H1 (cell line): Measurements from ENCODE around the gene TTC21A. TPM values are rescaled to one million over a fixed set of nuclear protein-coding genes. Genes with fewer than 3 reads are reported as not detected.

Source experiments
- CTCF ChIA-PET: fragments of 300-600 bp; sonication (Branson Sonifier 250); formaldehyde crosslinking; loops from one replicate; lab custom pipeline; 2021; ENCODE audit not compliant: partially characterized antibody; lab: Charles Lee
- POLR2A ChIA-PET: fragments of 300-600 bp; sonication (Branson Sonifier 250); formaldehyde crosslinking; loops from one replicate; lab custom pipeline; 2021; ENCODE audit warnings: inconsistent platforms; ENCODE audit not compliant: partially characterized antibody; lab: Charles Lee
- DNase-seq, 2 experiments: peaks; one replicate each; pipeline versions ENCODE4 v3.0.0 to v3.0.0-alpha.2; 2010 to 2022; ENCODE audit warnings: low spot score in 2 of 2, low read depth in 1 of 2, mixed read lengths in 1 of 2
- FAIRE-seq: peaks from 2 replicates; lab custom pipeline; 2011; peaks lifted over from hg19 to GRCh38; lab: Jason Lieb, UNC
- H2AFZ ChIP-seq: 2 replicates; pipeline ENCODE4 v1.8.1; 2012; ENCODE audit warnings: low read length, inconsistent platforms
- H2AK5ac ChIP-seq: 2 replicates; pipeline ENCODE4 v1.6.1; 2013; ENCODE audit warnings: low read depth, low read length
- H2BK120ac ChIP-seq: replicated peaks from 2 replicates; pipeline ENCODE3; 2013; ENCODE audit warnings: low read depth, low read length, inconsistent platforms
- H2BK12ac ChIP-seq: 2 replicates; pipeline ENCODE4 v1.6.1; 2013; ENCODE audit warnings: low read depth, low read length
- H2BK15ac ChIP-seq: 2 replicates; pipeline ENCODE4 v1.6.1; 2013; ENCODE audit warnings: low read length
- H2BK20ac ChIP-seq: 2 replicates; pipeline ENCODE4 v1.6.1; 2013; ENCODE audit warnings: low read length
- H2BK5ac ChIP-seq: 2 replicates; pipeline ENCODE4 v1.6.1; 2013; ENCODE audit warnings: low read depth, low read length
- H3K14ac ChIP-seq: 2 replicates; pipeline ENCODE4 v1.6.1; 2013; ENCODE audit warnings: inconsistent platforms; ENCODE audit not compliant: insufficient read length
- H3K18ac ChIP-seq: 2 replicates; pipeline ENCODE4 v1.6.1; 2013; ENCODE audit warnings: low read length; ENCODE audit errors: extremely low read depth
- H3K23ac ChIP-seq: 2 replicates; pipeline ENCODE4 v1.6.1; 2013; ENCODE audit warnings: inconsistent platforms; ENCODE audit not compliant: insufficient read length
- H3K23me2 ChIP-seq: 2 replicates; pipeline ENCODE4 v1.6.1; 2013; ENCODE audit warnings: low read depth, low read length
- H3K27ac ChIP-seq: 2 replicates; pipeline ENCODE4 v1.6.1; 2011; ENCODE audit warnings: low read depth, low read length, inconsistent platforms
- H3K27me3 ChIP-seq, 4 experiments: replicated peaks in 1 of 4; 1 replicate in 1 of 4; 2 replicates in 3 of 4; pipeline versions ENCODE4 v1.6.1 to v1.8.1; 2011 to 2013; ENCODE audit warnings: low read length in 3 of 4, mild to moderate bottlenecking in 3 of 4, inconsistent platforms in 2 of 4, mixed read lengths in 2 of 4, moderate library complexity in 1 of 4; ENCODE audit not compliant: control insufficient read depth in 3 of 4, insufficient read depth in 3 of 4; ENCODE audit errors: extremely low read depth in 1 of 4
- H3K36me3 ChIP-seq, 4 experiments: 2 replicates each; pipeline versions ENCODE4 v1.6.1 to v1.8.1; 2011 to 2013; ENCODE audit warnings: mild to moderate bottlenecking in 4 of 4, low read length in 3 of 4, moderate library complexity in 2 of 4, control low read depth in 1 of 4, inconsistent platforms in 1 of 4; ENCODE audit not compliant: insufficient read depth in 4 of 4, control insufficient read depth in 2 of 4
- H3K4ac ChIP-seq: replicated peaks from 2 replicates; pipeline ENCODE3; 2013; ENCODE audit warnings: low read length, low read depth, mixed read lengths, inconsistent platforms; ENCODE audit not compliant: insufficient read length
- H3K4me1 ChIP-seq, 4 experiments: replicated peaks in 1 of 4; 1 replicate in 1 of 4; 2 replicates in 3 of 4; pipeline versions ENCODE4 v1.6.1 to v1.8.1; 2011 to 2013; ENCODE audit warnings: low read length in 3 of 4, inconsistent platforms in 2 of 4, mixed read lengths in 1 of 4; ENCODE audit not compliant: insufficient read depth in 4 of 4, control insufficient read depth in 3 of 4
- H3K4me2 ChIP-seq, 2 experiments: 2 replicates each; pipeline versions ENCODE4 v1.6.1 to v1.8.1; 2011 to 2013; ENCODE audit warnings: low read depth in 2 of 2, low read length in 2 of 2, control low read depth in 1 of 2, inconsistent platforms in 1 of 2, mild to moderate bottlenecking in 1 of 2; ENCODE audit not compliant: insufficient read depth in 1 of 2
- H3K4me3 ChIP-seq, 4 experiments: fragments of 200-600, 300-600 bp in 1 of 4; sonication (generic), shearing (Covaris generic), sonication (Bioruptor Twin) in 1 of 4; 2 replicates each; pipeline versions ENCODE4 v1.5.1 to v1.8.1; 2011 to 2016; ENCODE audit warnings: low read length in 4 of 4, low read depth in 3 of 4, control low read depth in 2 of 4, inconsistent platforms in 2 of 4, mild to moderate bottlenecking in 2 of 4, mixed read lengths in 1 of 4, moderate library complexity in 1 of 4; ENCODE audit not compliant: insufficient read depth in 2 of 4; ENCODE audit errors: extremely low read depth in 1 of 4
- H3K56ac ChIP-seq: replicated peaks from 2 replicates; pipeline ENCODE3; 2013; ENCODE audit warnings: low read depth, mild to moderate bottlenecking, mixed read lengths, low read length, inconsistent platforms; ENCODE audit not compliant: insufficient read length
- H3K79me1 ChIP-seq: 2 replicates; pipeline ENCODE4 v1.6.1; 2013; ENCODE audit warnings: low read depth, low read length, control low read depth
- H3K79me2 ChIP-seq, 2 experiments: 2 replicates each; pipeline versions ENCODE4 v1.6.1 to v1.8.1; 2012 to 2013; ENCODE audit warnings: low read length in 2 of 2, mild to moderate bottlenecking in 2 of 2, inconsistent platforms in 1 of 2; ENCODE audit not compliant: insufficient read depth in 2 of 2, control insufficient read depth in 1 of 2
- H3K9ac ChIP-seq, 4 experiments: replicated peaks in 1 of 4; 1 replicate in 1 of 4; 2 replicates in 3 of 4; pipeline versions ENCODE4 v1.6.1 to v1.8.1; 2011 to 2013; ENCODE audit warnings: low read depth in 3 of 4, low read length in 3 of 4, control low read depth in 2 of 4, mild to moderate bottlenecking in 2 of 4, moderate library complexity in 2 of 4, inconsistent platforms in 1 of 4; ENCODE audit errors: extremely low read depth in 1 of 4
- H3K9me3 ChIP-seq, 2 experiments: 2 replicates each; pipeline versions ENCODE4 v1.6.1 to v1.8.1; 2012 to 2013; ENCODE audit warnings: mild to moderate bottlenecking in 2 of 2, moderate library complexity in 2 of 2, control low read depth in 1 of 2, inconsistent platforms in 1 of 2, low read depth in 1 of 2, low read length in 1 of 2, mixed read lengths in 1 of 2; ENCODE audit not compliant: insufficient read depth in 2 of 2
- H4K20me1 ChIP-seq, 2 experiments: replicated peaks in 1 of 2; 2 replicates each; pipeline versions ENCODE3 to v1.8.1; 2011 to 2013; ENCODE audit warnings: inconsistent platforms in 2 of 2, low read length in 2 of 2, mild to moderate bottlenecking in 1 of 2; ENCODE audit not compliant: insufficient read depth in 2 of 2, control insufficient read depth in 1 of 2
- H4K5ac ChIP-seq: 2 replicates; pipeline ENCODE4 v1.6.1; 2013; ENCODE audit warnings: low read length, low read depth, mixed read lengths, inconsistent platforms; ENCODE audit not compliant: insufficient read length
- H4K8ac ChIP-seq: 2 replicates; pipeline ENCODE4 v1.8.0; 2013; ENCODE audit warnings: mild to moderate bottlenecking, moderate library complexity, low read length, inconsistent platforms; ENCODE audit not compliant: insufficient read depth; ENCODE audit errors: extremely low read depth
- H4K91ac ChIP-seq: replicated peaks from 2 replicates; pipeline ENCODE3; 2013; ENCODE audit warnings: low read length, mixed read lengths, inconsistent platforms; ENCODE audit not compliant: insufficient read length
- BCL11A ChIP-seq, 2 experiments: IDR thresholded peaks; one replicate each; pipeline ENCODE4 v1.6.1; 2011; ENCODE audit warnings: low read depth in 2 of 2, low read length in 2 of 2, mild to moderate bottlenecking in 2 of 2
- CBX8 ChIP-seq: fragments of 300-800, 300-1000 bp; sonication (generic); IDR thresholded peaks from 2 replicates; pipeline ENCODE4 v1.7.1; 2016; ENCODE audit warnings: low read depth, low read length, borderline replicate concordance
- WGBS, 2 experiments: shearing (Covaris generic) in 1 of 2; methylation state at CpG; one replicate each; pipeline versions ENCODE4 v1.1.6 to v1.1.7; 2013 to 2015; ENCODE audit warnings: low lambda C conversion rate in 2 of 2, mixed read lengths in 2 of 2, inconsistent platforms in 1 of 2, low coverage in 1 of 2, missing lambda C conversion rate in 1 of 2; ENCODE audit not compliant: insufficient replicate concordance in 2 of 2, insufficient coverage in 1 of 2, insufficient read length in 1 of 2; ENCODE audit errors: extremely low coverage in 1 of 2, missing lambda C conversion rate in 1 of 2; 5-methylcytosine and 5-hydroxymethylcytosine counted together
- polyA plus RNA-seq, 7 experiments: library from polyadenylated mRNA; depleted of rRNA in 3 of 7; stranded (reverse) in 5 of 7; unstranded in 2 of 7; fragments of >200 nt in 5 of 7; fragments of 200-250 nt in 2 of 7; gene quantifications; 1 replicate in 5 of 7; 2 replicates in 1 of 7; 4 replicates in 1 of 7; pipeline versions ENCODE4 v1.2.1 to v1.2.3, GENCODE V29; 2011 to 2013; ENCODE audit warnings: missing spikeins in 2 of 7, mixed read lengths in 2 of 7
- total RNA-seq: library from RNA; stranded (reverse); fragmentation: NEBNext Ultra II Directional; extraction: Animal tissue kit (Norgen Biotek cat#: 25700); gene quantifications from 2 replicates; pipeline ENCODE4 v1.2.1, GENCODE V29; 2021

Gene TTC21A
- total and polyA plus RNA-seq, 2 of the 8 experiments (the other 6 are each of a cell fraction or from before 2014, with no cell fraction given) = 2.3 to 2.8 TPM

GRCh38 chr3:39147711-39148434, 40.4 kb downstream of the TTC21A start:
- WGBS, 2 experiments = 75% methylated on average over 8 of the region's 9 CpGs; no CpG with 5 or more reads in 1 of the 2 experiments
- Histone ChIP-seq H3K23me2 (peaks cover 16% of the 10 kb centered on the region), H3K4me2 (peak overlapping the region; percentile 9 to 12; a peak in 3 of 4 replicates), H2BK5ac (peak overlapping the region; percentile 96), H4K5ac (no peak overlapping the region), H3K36me3 (peaks cover 12 to 34% (median 20%) of the 10 kb centered on the region in 4 experiments; a peak in 6 of 8 replicates), H2AFZ (no peak overlapping the region), H4K8ac (0 out of 2 replicates have a peak overlapping the region, but pooled peaks have one; percentile 20), H3K27ac (0 out of 2 replicates have a peak overlapping the region, but pooled peaks have one; percentile 42), H2AK5ac (peak overlapping the region; percentile 84; the same call in 1 of the 2 replicates), H3K27me3 (no peaks in the 10 kb centered on the region), H3K23ac (no peak overlapping the region), H2BK20ac (no peak overlapping the region), H3K56ac (no peak overlapping the region), H3K18ac (peak overlapping the region; percentile 68), H3K79me2 (peaks cover 14 to 44% of the 10 kb centered on the region in 2 experiments), H2BK12ac (peak overlapping the region; percentile 80; the same call in 1 of the 2 replicates), H4K20me1 (peaks cover 7 to 36% of the 10 kb centered on the region in 2 experiments), H3K79me1 (peaks cover 18% of the 10 kb centered on the region; the same call in 1 of the 2 replicates), H3K9me3 (no peaks in the 10 kb centered on the region), H3K14ac (no peak overlapping the region), H2BK120ac (no peak overlapping the region), H3K4me1 (peaks cover 17 to 54% (median 36%) of the 10 kb centered on the region in 4 experiments), H2BK15ac (peak overlapping the region; percentile 65; the same call in 1 of the 2 replicates), H3K4me3 (no peak overlapping the region), H3K9ac (0 out of 7 replicates have a peak overlapping the region, but pooled peaks of 1 of the 4 experiments have one; percentile 19), H3K4ac (no peak overlapping the region), H4K91ac (peak overlapping the region; percentile 44)
- POLR2A ChIA-PET = interaction anchor here (1.1 to 2.0 kb wide), 4 partner anchors 10 to 32 kb away, joined by 3 to 8 read pairs (median 6); no protein-coding TSS in a partner anchor
- no peak for TF ChIP-seq CBX8
- no peak for TF ChIP-seq BCL11A (IDR thresholded peaks at IDR 0.05; ENCODE audit: low read depth in 2 of 2, low read length in 2 of 2)
- CTCF ChIA-PET = interaction anchor here (1.2 to 2.8 kb wide), 6 partner anchors 10 to 140 kb away, joined by 3 to 11 read pairs (median 5); no protein-coding TSS in a partner anchor
- no peak for FAIRE-seq
- DNase-seq = no peak
